Fibroblast of pulmonary artery (primary cell): ENCODE results near the gene ATG16L1.

Experiments used
- DNase-seq: peaks from one replicate; pipeline ENCODE4 v3.0.0-alpha.2; 2010; ENCODE audit warnings: low read depth
- H3K4me3 ChIP-seq: replicated peaks from 2 replicates; pipeline ENCODE4 v1.5.1; 2011; ENCODE audit warnings: low read depth, mild to moderate bottlenecking, control low read depth, low read length, moderate library complexity
- TF ChIP-seq, protein P1 (sequence below): IDR thresholded peaks from 2 replicates; pipeline ENCODE4 v1.5.1; 2011; ENCODE audit warnings: mild to moderate bottlenecking, control low read depth, low read length, inconsistent platforms; ENCODE audit errors: missing control alignments

Gene ATG16L1

DNA sequence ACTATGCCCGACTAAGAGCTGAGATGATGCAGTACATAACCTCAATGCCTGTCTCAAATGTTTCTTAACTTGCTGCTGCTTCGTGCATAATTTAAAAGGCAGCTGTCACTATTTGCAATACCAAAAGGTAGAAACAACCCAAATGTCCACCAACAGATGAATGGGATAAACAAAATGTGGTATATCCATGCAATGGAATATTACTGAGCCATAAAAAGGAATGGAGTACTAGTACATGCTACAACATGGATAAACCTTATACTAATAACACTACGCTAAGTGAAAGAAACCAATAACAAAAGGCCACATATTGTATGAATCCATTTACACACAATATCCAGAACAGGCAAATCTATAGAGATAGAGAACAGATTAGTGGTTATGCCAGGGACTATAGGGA lies 89.8 kb downstream of the ATG16L1 start:
- H3K4me3 ChIP-seq: no peak overlapping the region
- DNase-seq: no peak
- TF ChIP-seq, protein P1, sequence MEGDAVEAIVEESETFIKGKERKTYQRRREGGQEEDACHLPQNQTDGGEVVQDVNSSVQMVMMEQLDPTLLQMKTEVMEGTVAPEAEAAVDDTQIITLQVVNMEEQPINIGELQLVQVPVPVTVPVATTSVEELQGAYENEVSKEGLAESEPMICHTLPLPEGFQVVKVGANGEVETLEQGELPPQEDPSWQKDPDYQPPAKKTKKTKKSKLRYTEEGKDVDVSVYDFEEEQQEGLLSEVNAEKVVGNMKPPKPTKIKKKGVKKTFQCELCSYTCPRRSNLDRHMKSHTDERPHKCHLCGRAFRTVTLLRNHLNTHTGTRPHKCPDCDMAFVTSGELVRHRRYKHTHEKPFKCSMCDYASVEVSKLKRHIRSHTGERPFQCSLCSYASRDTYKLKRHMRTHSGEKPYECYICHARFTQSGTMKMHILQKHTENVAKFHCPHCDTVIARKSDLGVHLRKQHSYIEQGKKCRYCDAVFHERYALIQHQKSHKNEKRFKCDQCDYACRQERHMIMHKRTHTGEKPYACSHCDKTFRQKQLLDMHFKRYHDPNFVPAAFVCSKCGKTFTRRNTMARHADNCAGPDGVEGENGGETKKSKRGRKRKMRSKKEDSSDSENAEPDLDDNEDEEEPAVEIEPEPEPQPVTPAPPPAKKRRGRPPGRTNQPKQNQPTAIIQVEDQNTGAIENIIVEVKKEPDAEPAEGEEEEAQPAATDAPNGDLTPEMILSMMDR: no peak

DNA sequence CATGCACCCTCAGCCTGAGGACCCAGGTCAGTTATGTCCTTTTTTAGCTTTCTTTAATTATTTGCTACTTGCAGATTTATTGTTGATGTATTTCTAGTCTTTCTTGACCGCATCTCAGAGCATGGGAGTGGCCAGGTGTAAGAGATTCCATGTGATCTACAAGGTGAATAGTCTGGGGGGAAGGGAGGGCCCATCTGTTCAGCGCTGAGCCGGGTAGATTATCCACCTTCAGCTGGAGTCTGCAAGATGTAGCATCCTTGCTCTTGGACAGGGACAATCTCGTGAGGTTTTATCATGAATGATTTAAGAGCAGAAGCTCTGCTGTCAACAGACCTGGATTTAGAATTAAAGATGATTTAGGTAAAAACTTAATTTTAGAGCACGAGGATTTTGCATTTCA lies 90.8 kb downstream of the ATG16L1 start:
- TF ChIP-seq, protein P1: no peak
- no peak overlapping the region for H3K4me3 ChIP-seq
- no peak for DNase-seq

DNA sequence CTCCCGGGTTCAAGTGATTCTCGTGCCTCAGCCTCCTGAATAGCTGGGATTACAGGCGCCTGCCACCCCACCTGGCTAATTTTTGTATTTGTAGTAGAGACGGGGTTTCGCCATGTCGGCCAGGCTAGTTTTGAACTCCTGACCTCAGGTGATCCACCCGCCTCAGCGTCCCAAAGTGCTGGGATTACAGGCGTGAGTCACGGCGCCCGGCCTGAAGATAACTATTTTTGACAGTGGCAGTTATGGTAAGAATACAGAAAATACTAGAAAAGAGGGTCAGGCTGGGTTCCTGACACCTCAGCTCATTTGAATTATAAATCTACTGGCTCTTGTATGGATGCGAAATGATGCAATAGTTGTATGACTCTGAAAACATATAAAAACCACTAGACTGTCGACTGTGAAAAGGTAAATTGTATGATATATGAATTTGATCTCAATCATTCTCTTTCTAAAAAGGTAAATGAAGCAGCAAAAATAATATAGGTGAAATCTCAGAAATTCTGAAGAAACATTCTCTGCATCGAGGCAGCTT lies 91.8 kb downstream of the ATG16L1 start:
- H3K4me3 ChIP-seq: no peak overlapping the region
- TF ChIP-seq, protein P1: no peak
- DNase-seq: no peak
